ENCODE data around the gene WDR44. TPM values are rescaled to one million over a fixed set of nuclear protein-coding genes. Genes with fewer than 3 reads are reported as not detected.
A peak's percentile ranks its signal among the peaks of the same experiment; 100 is the strongest.
"Not testable (repeated sequence)": the region's sequence is repeated elsewhere in the genome, so short reads cannot be mapped to it uniquely, and the experiment has no call there.

Gene WDR44
- total RNA-seq, 1 donor from 2014 or later: 31.1 TPM

DNA sequence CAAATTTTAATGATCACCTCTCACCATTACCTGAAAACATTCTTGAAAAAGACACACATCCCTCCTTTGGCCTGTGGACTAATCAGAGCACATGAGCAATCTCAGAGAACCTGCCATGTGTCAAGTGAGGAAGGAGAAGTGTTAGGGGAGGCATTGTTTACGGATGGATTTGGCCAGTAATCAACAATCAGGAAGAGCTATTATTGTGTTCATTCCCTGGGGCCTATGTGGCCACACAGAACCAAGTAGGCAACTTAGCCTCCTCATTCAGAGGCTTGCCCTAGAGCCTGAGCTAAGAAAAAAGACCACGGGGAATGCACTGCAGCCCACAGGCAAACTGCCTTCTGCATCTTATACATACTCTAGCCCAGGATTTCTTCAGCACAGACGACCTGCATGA lies 109.1 kb downstream of the WDR44 start:
- TF ChIP-seq, protein P1, sequence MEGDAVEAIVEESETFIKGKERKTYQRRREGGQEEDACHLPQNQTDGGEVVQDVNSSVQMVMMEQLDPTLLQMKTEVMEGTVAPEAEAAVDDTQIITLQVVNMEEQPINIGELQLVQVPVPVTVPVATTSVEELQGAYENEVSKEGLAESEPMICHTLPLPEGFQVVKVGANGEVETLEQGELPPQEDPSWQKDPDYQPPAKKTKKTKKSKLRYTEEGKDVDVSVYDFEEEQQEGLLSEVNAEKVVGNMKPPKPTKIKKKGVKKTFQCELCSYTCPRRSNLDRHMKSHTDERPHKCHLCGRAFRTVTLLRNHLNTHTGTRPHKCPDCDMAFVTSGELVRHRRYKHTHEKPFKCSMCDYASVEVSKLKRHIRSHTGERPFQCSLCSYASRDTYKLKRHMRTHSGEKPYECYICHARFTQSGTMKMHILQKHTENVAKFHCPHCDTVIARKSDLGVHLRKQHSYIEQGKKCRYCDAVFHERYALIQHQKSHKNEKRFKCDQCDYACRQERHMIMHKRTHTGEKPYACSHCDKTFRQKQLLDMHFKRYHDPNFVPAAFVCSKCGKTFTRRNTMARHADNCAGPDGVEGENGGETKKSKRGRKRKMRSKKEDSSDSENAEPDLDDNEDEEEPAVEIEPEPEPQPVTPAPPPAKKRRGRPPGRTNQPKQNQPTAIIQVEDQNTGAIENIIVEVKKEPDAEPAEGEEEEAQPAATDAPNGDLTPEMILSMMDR (IDR thresholded peaks at IDR 0.05): no peak
- no peaks in the 10 kb centered on the region for H3K9me3 Mint-ChIP-seq (ENCODE audit: unreplicated experiment)
- H3K4me1 Mint-ChIP-seq (ENCODE audit: unreplicated experiment): peaks cover 2% of the 10 kb centered on the region
- DNase-seq (ENCODE audit: extremely low spot score, unreplicated experiment): no peak
- no peak overlapping the region for H3K4me3 Mint-ChIP-seq (ENCODE audit: unreplicated experiment)
- no peaks in the 10 kb centered on the region for H3K27me3 Mint-ChIP-seq (ENCODE audit: unreplicated experiment)
- H3K27ac Mint-ChIP-seq (ENCODE audit: unreplicated experiment): no peak overlapping the region
- peaks cover 22% of the 10 kb centered on the region for H3K36me3 Mint-ChIP-seq (ENCODE audit: unreplicated experiment)

DNA sequence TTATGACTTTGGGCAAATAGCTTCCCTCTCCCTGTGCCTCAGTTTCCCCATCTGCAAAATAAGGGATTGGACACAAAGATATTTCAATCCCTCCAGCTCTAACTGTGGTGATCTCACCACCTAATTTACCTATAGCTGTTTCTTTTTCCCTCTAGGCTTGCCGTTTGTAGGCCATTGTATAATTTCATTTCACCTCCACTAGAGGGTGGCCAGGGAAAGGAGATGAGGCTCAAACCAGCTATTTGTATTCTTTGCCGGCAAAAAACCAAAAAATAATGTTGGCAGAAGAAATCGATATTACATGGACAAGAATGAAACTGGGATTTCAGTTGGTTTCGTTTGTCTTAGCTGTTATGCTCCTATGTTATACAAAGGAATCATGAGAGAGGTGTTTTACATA lies 113.6 kb downstream of the WDR44 start:
- Mint-ChIP-seq H3K4me3 (ENCODE audit: unreplicated experiment) (no peak overlapping the region), H3K4me1 (ENCODE audit: unreplicated experiment) (peaks cover 2% of the 10 kb centered on the region), H3K27me3 (ENCODE audit: unreplicated experiment) (no peaks in the 10 kb centered on the region), H3K9me3 (ENCODE audit: unreplicated experiment) (no peaks in the 10 kb centered on the region), H3K36me3 (ENCODE audit: unreplicated experiment) (peaks cover 3% of the 10 kb centered on the region), H3K27ac (ENCODE audit: unreplicated experiment) (no peak overlapping the region)
- TF ChIP-seq, protein P1 (IDR thresholded peaks at IDR 0.05): peak; percentile 75
- DNase-seq (ENCODE audit: extremely low spot score, unreplicated experiment): no peak

DNA sequence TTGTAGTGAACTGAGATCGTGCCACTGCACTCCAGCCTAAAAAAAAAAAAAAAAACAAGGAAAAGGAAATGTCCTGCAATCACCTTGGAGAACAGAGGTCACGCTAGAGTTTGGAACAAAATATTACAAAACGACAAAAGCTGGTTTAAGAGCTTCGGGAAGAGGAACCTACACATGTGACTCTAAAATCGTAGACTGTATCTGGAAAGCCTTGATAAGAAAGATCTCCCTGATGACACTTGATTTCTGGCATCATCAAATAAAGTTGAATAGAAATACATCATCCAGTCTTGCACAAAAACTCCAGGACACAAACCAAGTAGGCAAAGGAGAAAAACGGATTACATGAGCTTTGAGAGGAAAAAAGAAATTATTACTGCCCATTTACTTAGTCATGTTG lies 118.6 kb downstream of the WDR44 start:
- Mint-ChIP-seq H3K4me3 (ENCODE audit: unreplicated experiment) (no peak overlapping the region), H3K4me1 (ENCODE audit: unreplicated experiment) (peaks cover 2% of the 10 kb centered on the region), H3K27ac (ENCODE audit: unreplicated experiment) (no peak overlapping the region), H3K27me3 (ENCODE audit: unreplicated experiment) (no peaks in the 10 kb centered on the region), H3K9me3 (ENCODE audit: unreplicated experiment) (no peaks in the 10 kb centered on the region), H3K36me3 (ENCODE audit: unreplicated experiment) (no peaks in the 10 kb centered on the region)
- no peak for DNase-seq (ENCODE audit: extremely low spot score, unreplicated experiment)
- TF ChIP-seq, protein P1 (IDR thresholded peaks at IDR 0.05): no peak

DNA sequence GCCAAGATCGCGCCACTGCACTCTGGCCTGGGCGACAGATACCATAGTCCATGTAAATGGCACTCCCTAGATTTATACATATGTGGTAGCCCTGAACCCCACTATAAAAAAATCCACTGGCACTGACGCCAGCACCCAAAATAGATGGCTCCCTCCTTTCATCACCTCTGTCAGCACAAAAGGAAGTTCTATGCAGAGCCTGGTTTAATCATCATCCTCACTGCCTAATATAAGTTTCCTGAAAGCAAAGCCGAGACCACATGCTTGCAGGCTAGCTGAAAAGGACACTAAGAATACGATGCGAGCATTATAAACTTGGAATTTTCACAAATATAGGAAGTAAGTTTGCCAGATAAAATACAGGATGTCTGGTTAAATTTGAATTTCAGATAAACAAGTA lies 122.2 kb downstream of the WDR44 start:
- no peaks in the 10 kb centered on the region for H3K27me3 Mint-ChIP-seq (ENCODE audit: unreplicated experiment)
- no peaks in the 10 kb centered on the region for H3K36me3 Mint-ChIP-seq (ENCODE audit: unreplicated experiment)
- H3K4me1 Mint-ChIP-seq (ENCODE audit: unreplicated experiment): no peaks in the 10 kb centered on the region
- H3K9me3 Mint-ChIP-seq (ENCODE audit: unreplicated experiment): no peaks in the 10 kb centered on the region
- H3K4me3 Mint-ChIP-seq (ENCODE audit: unreplicated experiment): no peak overlapping the region
- no peak for DNase-seq (ENCODE audit: extremely low spot score, unreplicated experiment)
- TF ChIP-seq, protein P1 (IDR thresholded peaks at IDR 0.05): no peak
- no peak overlapping the region for H3K27ac Mint-ChIP-seq (ENCODE audit: unreplicated experiment)

DNA sequence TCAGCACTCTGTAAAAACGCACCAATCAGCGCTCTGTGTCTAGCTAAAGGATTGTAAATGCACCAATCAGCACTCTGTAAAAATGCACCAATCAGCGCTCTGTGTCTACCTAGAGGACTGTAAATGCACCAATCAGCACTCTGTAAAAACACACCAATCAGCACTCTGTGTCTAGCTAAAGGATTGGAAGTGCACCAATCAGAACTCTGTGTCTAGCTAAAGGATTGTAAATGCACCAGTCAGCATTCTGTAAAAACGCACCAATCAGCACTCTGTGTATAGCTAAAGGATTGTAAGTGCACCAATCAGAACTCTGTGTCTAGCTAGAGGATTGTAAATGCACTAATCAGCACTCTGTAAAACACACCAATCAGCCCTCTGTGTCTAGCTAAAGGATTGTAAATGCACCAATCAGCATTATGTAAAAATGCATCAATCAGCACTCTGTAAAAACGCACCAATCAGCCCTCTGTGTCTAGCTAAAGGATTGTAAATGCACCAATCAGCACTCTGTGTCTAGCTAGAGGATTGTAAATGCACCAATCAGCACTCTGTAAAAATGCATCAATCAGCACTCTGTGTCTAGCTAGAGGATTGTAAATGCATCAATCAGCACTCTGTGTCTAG lies 124.9 kb downstream of the WDR44 start:
- H3K4me3 Mint-ChIP-seq (ENCODE audit: unreplicated experiment); H3K9me3 Mint-ChIP-seq (ENCODE audit: unreplicated experiment): not testable (repeated sequence)

DNA sequence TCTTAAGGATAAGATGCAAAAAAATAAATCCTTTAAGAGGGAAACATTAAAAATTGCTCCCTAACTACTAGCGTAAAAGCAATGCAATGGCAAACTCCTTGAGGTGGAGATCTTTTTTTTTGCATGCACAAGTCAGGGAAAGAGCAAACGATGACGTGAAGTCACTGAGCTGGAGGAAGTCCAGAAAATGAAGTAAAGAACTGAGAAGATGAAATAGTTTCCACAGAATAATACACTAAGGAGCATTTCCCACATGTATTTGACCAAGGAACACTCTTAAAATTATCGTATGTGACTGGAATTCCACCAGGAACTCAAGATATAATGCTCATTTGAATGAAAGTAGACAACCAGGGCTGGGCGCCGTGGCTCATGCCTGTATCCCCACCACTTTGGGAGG lies 128.7 kb downstream of the WDR44 start:
- Mint-ChIP-seq H3K27ac (ENCODE audit: unreplicated experiment) (no peak overlapping the region), H3K4me1 (ENCODE audit: unreplicated experiment) (peaks cover 3% of the 10 kb centered on the region), H3K9me3 (ENCODE audit: unreplicated experiment) (no peaks in the 10 kb centered on the region), H3K27me3 (ENCODE audit: unreplicated experiment) (no peaks in the 10 kb centered on the region), H3K4me3 (ENCODE audit: unreplicated experiment) (no peak overlapping the region), H3K36me3 (ENCODE audit: unreplicated experiment) (no peaks in the 10 kb centered on the region)
- TF ChIP-seq, protein P1 (IDR thresholded peaks at IDR 0.05): no peak
- DNase-seq (ENCODE audit: extremely low spot score, unreplicated experiment): no peak

More for the DNA sequence above, 124.9 kb downstream of the WDR44 start:
- not testable (repeated sequence) for DNase-seq (ENCODE audit: extremely low spot score, unreplicated experiment); H3K4me1 Mint-ChIP-seq (ENCODE audit: unreplicated experiment); H3K27ac Mint-ChIP-seq (ENCODE audit: unreplicated experiment); H3K36me3 Mint-ChIP-seq (ENCODE audit: unreplicated experiment); H3K27me3 Mint-ChIP-seq (ENCODE audit: unreplicated experiment)
